Posterior cingulate gyrus (tissue), 11 donors: ENCODE data around the gene LAMB1.
A peak's percentile ranks its signal among the peaks of the same experiment; 100 is the strongest.

Experiments used
- DNase-seq, 10 donors: peaks; one replicate each; pipeline versions ENCODE4 v3.0.0 to v3.0.0-alpha.2; 2020 to 2021; ENCODE audit warnings: mixed read lengths in 3 of 10
- intact Hi-C: fragments of 100-400 bp; cut with DNase I; formaldehyde crosslinking; loops from one replicate; pipeline ENCODE4 v1.15.1; 2023

Gene LAMB1

GRCh38 chr7:108018668-108019067 lies 15.7 kb upstream of the LAMB1 start:
- intact Hi-C loops: no loop called here
- no peak for DNase-seq

GRCh38 chr7:108017776-108018151 lies 14.8 kb upstream of the LAMB1 start:
- DNase-seq: no peak
- intact Hi-C loops: no loop called here

- DNase-seq: no peak
- intact Hi-C loops: no loop called here
Measured at GRCh38 chr7:108016841-108017775, 14.1 kb upstream of the LAMB1 start.

GRCh38 chr7:108015740-108016139 lies 12.8 kb upstream of the LAMB1 start:
- intact Hi-C loops: no loop called here
- no peak for DNase-seq

GRCh38 chr7:108014747-108015682 lies 12.1 kb upstream of the LAMB1 start:
- no peak for DNase-seq
- intact Hi-C loops: no loop called here

GRCh38 chr7:108014215-108014614 lies 11.3 kb upstream of the LAMB1 start:
- intact Hi-C loops: no loop called here
- no peak for DNase-seq

GRCh38 chr7:108012499-108013430 lies 9.8 kb upstream of the LAMB1 start:
- DNase-seq: no peak
- intact Hi-C loops: no loop called here

- intact Hi-C loops: no loop called here
- DNase-seq: no peak
Measured at GRCh38 chr7:108010377-108010776, 7.4 kb upstream of the LAMB1 start.

GRCh38 chr7:108009873-108010272 lies 6.9 kb upstream of the LAMB1 start:
- intact Hi-C loops: no loop called here
- DNase-seq: no peak

GRCh38 chr7:108008827-108009226 lies 5.9 kb upstream of the LAMB1 start:
- intact Hi-C loops: no loop called here
- DNase-seq: no peak

- intact Hi-C loops: no loop called here
- no peak for DNase-seq
Measured at GRCh38 chr7:108008240-108008639, 5.3 kb upstream of the LAMB1 start.

GRCh38 chr7:108007762-108008161 lies 4.8 kb upstream of the LAMB1 start:
- intact Hi-C loops: no loop called here
- DNase-seq: no peak

GRCh38 chr7:108007261-108007660 lies 4.3 kb upstream of the LAMB1 start:
- intact Hi-C loops: no loop called here
- DNase-seq: no peak

GRCh38 chr7:108004220-108005142 lies 1.5 kb upstream of the LAMB1 start:
- intact Hi-C loops: no loop called here
- no peak for DNase-seq

- intact Hi-C loops: no loop called here
- no peak for DNase-seq
Measured at GRCh38 chr7:108003599-108003935, 606 bp upstream of the LAMB1 start.

- peak in 8 of 10 donors; percentile 17 to 86 (median 38) for DNase-seq
- intact Hi-C loops: no loop called here
Measured at GRCh38 chr7:108001764-108002725, 916 bp downstream of the LAMB1 start.

- DNase-seq: peak in 8 of 10 donors; percentile 16 to 88 (median 38)
- intact Hi-C loops: no loop called here
Measured at GRCh38 chr7:108000875-108001763, 1.8 kb downstream of the LAMB1 start.
